PC-9 (cell line): Measurements from ENCODE around the gene ATP5MK.
"Not testable (repeated sequence)": the region's sequence is repeated elsewhere in the genome, so short reads cannot be mapped to it uniquely, and the experiment has no call there.

Experiments
- EZH2 ChIP-seq: fragments of 200-600 bp; sonication (generic); IDR thresholded peaks from 2 replicates; pipeline ENCODE4 v1.8.0; 2017; ENCODE audit warnings: antibody characterized with exemption, low read depth
- TF ChIP-seq, protein P1 (sequence below): fragments of 200-600 bp; sonication (generic); conservative IDR thresholded peaks from 2 replicates; pipeline ENCODE4 v1.6.1; 2017; ENCODE audit warnings: mixed run types, antibody characterized with exemption, mild to moderate bottlenecking, moderate library complexity

DNA sequence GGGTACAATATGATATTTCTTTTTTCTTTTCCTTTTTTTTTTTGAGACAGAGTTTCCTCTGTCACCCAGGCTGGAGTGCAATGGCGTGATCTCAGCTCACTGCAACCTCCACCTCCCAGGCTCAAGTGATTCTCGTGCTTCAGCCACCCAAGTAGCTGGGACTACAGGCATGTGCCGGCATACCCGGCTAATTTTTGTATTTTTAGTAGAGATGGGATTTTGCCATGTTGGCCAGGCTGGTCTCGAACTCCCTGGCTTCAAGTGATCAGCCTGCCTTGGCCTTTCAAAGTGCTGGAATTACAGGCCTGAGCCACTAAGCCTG, 20.8 kb upstream of the ATP5MK start:
- TF ChIP-seq EZH2 = not testable (repeated sequence)
- TF ChIP-seq, protein P1, sequence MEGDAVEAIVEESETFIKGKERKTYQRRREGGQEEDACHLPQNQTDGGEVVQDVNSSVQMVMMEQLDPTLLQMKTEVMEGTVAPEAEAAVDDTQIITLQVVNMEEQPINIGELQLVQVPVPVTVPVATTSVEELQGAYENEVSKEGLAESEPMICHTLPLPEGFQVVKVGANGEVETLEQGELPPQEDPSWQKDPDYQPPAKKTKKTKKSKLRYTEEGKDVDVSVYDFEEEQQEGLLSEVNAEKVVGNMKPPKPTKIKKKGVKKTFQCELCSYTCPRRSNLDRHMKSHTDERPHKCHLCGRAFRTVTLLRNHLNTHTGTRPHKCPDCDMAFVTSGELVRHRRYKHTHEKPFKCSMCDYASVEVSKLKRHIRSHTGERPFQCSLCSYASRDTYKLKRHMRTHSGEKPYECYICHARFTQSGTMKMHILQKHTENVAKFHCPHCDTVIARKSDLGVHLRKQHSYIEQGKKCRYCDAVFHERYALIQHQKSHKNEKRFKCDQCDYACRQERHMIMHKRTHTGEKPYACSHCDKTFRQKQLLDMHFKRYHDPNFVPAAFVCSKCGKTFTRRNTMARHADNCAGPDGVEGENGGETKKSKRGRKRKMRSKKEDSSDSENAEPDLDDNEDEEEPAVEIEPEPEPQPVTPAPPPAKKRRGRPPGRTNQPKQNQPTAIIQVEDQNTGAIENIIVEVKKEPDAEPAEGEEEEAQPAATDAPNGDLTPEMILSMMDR = not testable (repeated sequence)
